ENCODE data around the gene ZC3H13. TPM values are rescaled to one million over a fixed set of nuclear protein-coding genes. Genes with fewer than 3 reads are reported as not detected.

ZC3H13 gene
- total RNA-seq, 2 donors from 2014 or later = 21.8 to 39.5 TPM

DNA sequence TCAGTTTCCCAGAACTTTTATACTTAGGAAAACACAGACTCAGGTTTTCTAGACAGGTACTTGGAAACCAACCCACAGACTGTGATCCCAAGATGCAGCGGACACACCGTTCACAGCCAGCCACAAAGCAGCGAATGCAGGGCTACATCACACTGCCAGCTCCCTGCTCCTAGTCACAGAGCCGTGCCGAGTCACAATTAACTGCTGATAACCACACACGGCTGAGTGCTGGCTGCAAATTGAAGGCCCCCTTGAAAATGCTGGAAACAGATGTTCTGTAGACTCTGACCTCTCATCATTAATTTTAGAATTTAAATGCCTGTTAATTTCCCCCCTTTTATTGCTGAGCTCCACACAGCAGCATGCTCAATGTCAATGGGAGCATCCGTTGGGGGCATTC is 122.4 kb downstream of the ZC3H13 start:
- no peaks in the 10 kb centered on the region for H3K9me3 ChIP-seq
- ATAC-seq (ENCODE audit: insufficient number of reproducible peaks, low FRiP score, low read depth) = no peak
- no peak overlapping the region for H3K4me3 ChIP-seq
- no peaks in the 10 kb centered on the region for H3K36me3 ChIP-seq
- TF ChIP-seq, protein P1, sequence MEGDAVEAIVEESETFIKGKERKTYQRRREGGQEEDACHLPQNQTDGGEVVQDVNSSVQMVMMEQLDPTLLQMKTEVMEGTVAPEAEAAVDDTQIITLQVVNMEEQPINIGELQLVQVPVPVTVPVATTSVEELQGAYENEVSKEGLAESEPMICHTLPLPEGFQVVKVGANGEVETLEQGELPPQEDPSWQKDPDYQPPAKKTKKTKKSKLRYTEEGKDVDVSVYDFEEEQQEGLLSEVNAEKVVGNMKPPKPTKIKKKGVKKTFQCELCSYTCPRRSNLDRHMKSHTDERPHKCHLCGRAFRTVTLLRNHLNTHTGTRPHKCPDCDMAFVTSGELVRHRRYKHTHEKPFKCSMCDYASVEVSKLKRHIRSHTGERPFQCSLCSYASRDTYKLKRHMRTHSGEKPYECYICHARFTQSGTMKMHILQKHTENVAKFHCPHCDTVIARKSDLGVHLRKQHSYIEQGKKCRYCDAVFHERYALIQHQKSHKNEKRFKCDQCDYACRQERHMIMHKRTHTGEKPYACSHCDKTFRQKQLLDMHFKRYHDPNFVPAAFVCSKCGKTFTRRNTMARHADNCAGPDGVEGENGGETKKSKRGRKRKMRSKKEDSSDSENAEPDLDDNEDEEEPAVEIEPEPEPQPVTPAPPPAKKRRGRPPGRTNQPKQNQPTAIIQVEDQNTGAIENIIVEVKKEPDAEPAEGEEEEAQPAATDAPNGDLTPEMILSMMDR (IDR thresholded peaks at IDR 0.05) = no peak
- H3K27ac ChIP-seq = no peak overlapping the region
- no peaks in the 10 kb centered on the region for H3K4me1 ChIP-seq (ENCODE audit: control insufficient read depth in 1 of 2, low read depth in 2 of 2)
- DNase-seq (ENCODE audit: low spot score) = no peak
- no peaks in the 10 kb centered on the region for H3K27me3 ChIP-seq (replicated peaks; ENCODE audit: insufficient read depth)

DNA sequence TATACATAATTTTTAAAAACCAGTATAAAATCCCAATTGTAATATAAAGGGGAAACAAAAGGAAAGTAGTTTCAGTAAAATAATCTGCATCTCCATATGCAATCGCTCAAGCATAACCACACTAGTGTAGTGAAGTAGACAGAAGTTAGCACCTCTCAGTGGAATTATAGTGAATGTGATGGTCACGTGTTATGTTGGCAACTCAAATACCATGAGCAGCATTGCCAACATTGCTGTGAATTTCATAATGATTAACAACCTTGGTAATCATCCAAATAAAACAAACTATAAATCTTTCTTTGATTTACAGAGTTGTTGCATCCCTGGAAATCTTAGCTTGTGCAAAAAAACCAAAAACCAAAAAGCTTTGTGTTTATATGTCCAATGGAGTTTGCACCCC is 123.7 kb downstream of the ZC3H13 start:
- ATAC-seq (ENCODE audit: insufficient number of reproducible peaks, low FRiP score, low read depth) = no peak
- H3K27ac ChIP-seq = no peak overlapping the region
- no peak for DNase-seq (ENCODE audit: low spot score)
- no peaks in the 10 kb centered on the region for H3K9me3 ChIP-seq
- H3K36me3 ChIP-seq = no peaks in the 10 kb centered on the region
- TF ChIP-seq, protein P1 (IDR thresholded peaks at IDR 0.05) = no peak
- H3K27me3 ChIP-seq (replicated peaks; ENCODE audit: insufficient read depth) = no peaks in the 10 kb centered on the region
- no peak overlapping the region for H3K4me3 ChIP-seq
- H3K4me1 ChIP-seq (ENCODE audit: control insufficient read depth in 1 of 2, low read depth in 2 of 2) = no peaks in the 10 kb centered on the region

DNA sequence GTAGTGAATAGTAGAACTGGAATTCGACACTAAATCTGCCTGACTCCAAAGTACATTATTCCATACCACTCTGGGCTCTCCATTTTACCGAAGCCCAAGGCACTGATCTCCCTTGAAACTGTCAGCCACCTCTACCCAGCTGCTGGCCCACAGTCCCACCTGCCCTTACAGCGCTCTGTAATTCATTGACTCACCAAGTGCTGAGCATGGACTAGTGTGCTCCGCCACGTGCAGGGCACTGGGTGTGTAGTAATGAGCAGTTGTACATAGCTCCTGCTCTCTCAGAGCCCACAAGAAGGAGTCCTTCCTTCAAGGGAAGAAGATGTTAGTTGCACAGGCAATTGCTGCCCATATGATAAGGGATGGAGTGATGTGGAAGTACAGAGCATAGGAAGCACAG is 124.4 kb downstream of the ZC3H13 start:
- H3K27me3 ChIP-seq (replicated peaks; ENCODE audit: insufficient read depth) = no peaks in the 10 kb centered on the region
- H3K4me3 ChIP-seq = no peak overlapping the region

DNA sequence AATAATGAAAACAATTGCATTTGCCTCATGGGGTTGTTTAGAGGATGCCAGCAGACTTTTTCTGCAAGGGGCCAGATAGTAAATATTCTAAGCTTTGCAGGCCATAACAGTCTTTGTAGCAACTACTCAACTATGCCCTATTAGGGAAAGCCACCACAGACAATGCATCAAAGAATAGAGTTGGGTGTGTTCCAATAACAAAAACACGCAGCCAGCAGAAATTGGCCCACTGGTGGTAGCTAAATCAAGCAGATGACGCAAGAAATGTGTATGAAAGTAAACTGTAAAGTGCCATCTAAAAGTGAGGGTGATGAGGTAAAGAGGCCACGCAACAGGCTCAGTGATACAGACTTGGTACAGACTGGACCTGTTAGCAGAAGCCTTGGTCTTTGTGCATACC is 125.8 kb downstream of the ZC3H13 start:
- no peaks in the 10 kb centered on the region for H3K36me3 ChIP-seq
- no peaks in the 10 kb centered on the region for H3K9me3 ChIP-seq
- ATAC-seq (ENCODE audit: insufficient number of reproducible peaks, low FRiP score, low read depth) (no peak), DNase-seq (ENCODE audit: low spot score) (no peak)
- no peak overlapping the region for H3K27ac ChIP-seq
- H3K4me3 ChIP-seq = no peak overlapping the region
- no peaks in the 10 kb centered on the region for H3K27me3 ChIP-seq (replicated peaks; ENCODE audit: insufficient read depth)
- H3K4me1 ChIP-seq (ENCODE audit: control insufficient read depth in 1 of 2, low read depth in 2 of 2) = no peaks in the 10 kb centered on the region
- TF ChIP-seq, protein P1 (IDR thresholded peaks at IDR 0.05) = no peak

More for the DNA sequence above, 124.4 kb downstream of the ZC3H13 start:
- DNase-seq (ENCODE audit: low spot score) (no peak), ATAC-seq (ENCODE audit: insufficient number of reproducible peaks, low FRiP score, low read depth) (no peak)
- TF ChIP-seq, protein P1 (IDR thresholded peaks at IDR 0.05) = no peak
- Histone ChIP-seq H3K36me3 (no peaks in the 10 kb centered on the region), H3K9me3 (no peaks in the 10 kb centered on the region), H3K27ac (no peak overlapping the region), H3K4me1 (ENCODE audit: control insufficient read depth in 1 of 2, low read depth in 2 of 2) (no peaks in the 10 kb centered on the region)

DNA sequence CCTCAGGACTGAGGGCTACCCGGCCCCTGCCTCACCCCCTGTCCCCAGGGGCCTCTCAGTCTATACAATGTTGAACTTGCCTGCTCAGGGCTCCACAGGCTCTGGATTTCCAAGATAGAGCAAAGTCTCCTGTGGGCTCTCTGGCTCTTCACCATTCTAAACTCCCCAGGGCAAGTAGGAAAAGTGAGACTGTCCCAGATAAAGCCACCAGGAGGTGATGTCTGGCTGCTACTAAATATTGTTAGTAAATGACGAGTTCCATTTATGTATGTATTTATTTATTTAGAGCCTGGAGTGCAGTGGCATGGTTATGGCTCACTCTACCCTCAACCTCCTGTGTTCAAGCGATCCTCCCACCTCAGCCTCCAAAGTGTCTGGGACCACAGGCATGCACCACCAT is 127.4 kb downstream of the ZC3H13 start:
- H3K36me3 ChIP-seq = no peaks in the 10 kb centered on the region
- no peak overlapping the region for H3K4me3 ChIP-seq
- TF ChIP-seq, protein P1 (IDR thresholded peaks at IDR 0.05) = no peak
- no peaks in the 10 kb centered on the region for H3K4me1 ChIP-seq (ENCODE audit: control insufficient read depth in 1 of 2, low read depth in 2 of 2)
- no peaks in the 10 kb centered on the region for H3K27me3 ChIP-seq (replicated peaks; ENCODE audit: insufficient read depth)
- no peak for DNase-seq (ENCODE audit: low spot score)
- H3K27ac ChIP-seq = no peak overlapping the region
- no peak for ATAC-seq (ENCODE audit: insufficient number of reproducible peaks, low FRiP score, low read depth)
- no peaks in the 10 kb centered on the region for H3K9me3 ChIP-seq

Data from thoracic aorta (tissue), 2 donors.